ENCODE data around the gene MCC.

The MCC gene

DNA sequence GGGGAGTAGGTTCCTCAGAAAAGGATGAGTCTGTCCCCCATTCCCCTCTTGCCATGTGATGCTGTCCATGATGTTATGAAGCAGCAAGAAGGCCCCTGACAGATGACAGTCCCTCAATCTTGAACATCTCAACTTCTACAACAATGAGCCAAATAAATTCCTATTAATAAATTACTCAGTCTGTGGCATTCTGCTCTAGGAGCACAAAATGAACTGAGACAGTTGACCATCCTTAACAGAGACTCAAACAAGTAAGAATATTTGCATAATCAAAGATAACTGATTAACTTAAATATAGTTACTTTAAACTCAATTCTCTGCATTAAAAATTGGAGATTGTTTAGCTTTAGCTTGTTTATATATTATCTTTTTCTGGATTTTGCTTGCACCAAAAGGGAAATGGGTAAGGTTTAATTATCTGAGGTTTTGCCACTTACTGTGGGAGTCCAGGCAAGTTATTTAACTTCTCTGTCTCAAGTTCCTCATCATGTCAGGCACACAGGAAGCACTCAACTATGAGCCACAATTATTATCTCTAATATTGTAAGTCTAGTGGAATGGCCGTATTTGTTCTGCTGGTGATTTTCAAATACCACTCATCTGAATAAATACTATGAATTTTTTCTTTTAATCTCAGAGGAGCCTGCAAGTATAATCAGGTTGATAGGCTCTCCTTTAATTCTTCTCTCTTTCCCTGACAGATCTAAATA, 216.4 kb downstream of the MCC start:
- TF ChIP-seq, protein P1, sequence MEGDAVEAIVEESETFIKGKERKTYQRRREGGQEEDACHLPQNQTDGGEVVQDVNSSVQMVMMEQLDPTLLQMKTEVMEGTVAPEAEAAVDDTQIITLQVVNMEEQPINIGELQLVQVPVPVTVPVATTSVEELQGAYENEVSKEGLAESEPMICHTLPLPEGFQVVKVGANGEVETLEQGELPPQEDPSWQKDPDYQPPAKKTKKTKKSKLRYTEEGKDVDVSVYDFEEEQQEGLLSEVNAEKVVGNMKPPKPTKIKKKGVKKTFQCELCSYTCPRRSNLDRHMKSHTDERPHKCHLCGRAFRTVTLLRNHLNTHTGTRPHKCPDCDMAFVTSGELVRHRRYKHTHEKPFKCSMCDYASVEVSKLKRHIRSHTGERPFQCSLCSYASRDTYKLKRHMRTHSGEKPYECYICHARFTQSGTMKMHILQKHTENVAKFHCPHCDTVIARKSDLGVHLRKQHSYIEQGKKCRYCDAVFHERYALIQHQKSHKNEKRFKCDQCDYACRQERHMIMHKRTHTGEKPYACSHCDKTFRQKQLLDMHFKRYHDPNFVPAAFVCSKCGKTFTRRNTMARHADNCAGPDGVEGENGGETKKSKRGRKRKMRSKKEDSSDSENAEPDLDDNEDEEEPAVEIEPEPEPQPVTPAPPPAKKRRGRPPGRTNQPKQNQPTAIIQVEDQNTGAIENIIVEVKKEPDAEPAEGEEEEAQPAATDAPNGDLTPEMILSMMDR (IDR thresholded peaks at IDR 0.05; ENCODE audit: borderline replicate concordance, insufficient read depth, low read depth, low read length) = no peak

GRCh38 chr5:113271015-113271414, 217.2 kb downstream of the MCC start:
- H3K4me3 ChIP-seq (ENCODE audit: low read depth, low read length) = no peak overlapping the region
- TF ChIP-seq, protein P1 (IDR thresholded peaks at IDR 0.05; ENCODE audit: borderline replicate concordance, insufficient read depth, low read depth, low read length) = no peak

More for the DNA sequence above, 216.4 kb downstream of the MCC start:
- H3K4me3 ChIP-seq (ENCODE audit: low read depth, low read length) = no peak overlapping the region

DNA sequence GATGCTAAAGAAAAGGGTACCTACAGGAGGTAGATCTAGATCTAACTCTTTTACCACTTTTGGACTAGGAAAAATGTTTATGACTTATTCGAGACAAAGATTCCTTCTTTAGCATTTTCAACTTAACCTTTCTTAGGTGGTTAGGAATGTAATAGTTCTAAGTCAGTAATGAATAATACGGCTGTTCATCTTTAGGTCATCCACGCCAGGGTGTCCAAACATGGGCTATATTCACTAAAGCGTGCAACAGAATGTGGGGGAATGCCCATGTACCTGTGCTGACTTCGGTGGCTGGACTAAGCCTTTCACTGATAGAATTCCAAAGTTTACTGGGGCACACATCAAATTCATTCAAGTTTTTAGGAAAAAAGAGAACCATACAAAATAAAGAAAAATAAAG, 218.2 kb downstream of the MCC start:
- TF ChIP-seq, protein P1 (IDR thresholded peaks at IDR 0.05; ENCODE audit: borderline replicate concordance, insufficient read depth, low read depth, low read length) = no peak
- H3K4me3 ChIP-seq (ENCODE audit: low read depth, low read length) = no peak overlapping the region

DNA sequence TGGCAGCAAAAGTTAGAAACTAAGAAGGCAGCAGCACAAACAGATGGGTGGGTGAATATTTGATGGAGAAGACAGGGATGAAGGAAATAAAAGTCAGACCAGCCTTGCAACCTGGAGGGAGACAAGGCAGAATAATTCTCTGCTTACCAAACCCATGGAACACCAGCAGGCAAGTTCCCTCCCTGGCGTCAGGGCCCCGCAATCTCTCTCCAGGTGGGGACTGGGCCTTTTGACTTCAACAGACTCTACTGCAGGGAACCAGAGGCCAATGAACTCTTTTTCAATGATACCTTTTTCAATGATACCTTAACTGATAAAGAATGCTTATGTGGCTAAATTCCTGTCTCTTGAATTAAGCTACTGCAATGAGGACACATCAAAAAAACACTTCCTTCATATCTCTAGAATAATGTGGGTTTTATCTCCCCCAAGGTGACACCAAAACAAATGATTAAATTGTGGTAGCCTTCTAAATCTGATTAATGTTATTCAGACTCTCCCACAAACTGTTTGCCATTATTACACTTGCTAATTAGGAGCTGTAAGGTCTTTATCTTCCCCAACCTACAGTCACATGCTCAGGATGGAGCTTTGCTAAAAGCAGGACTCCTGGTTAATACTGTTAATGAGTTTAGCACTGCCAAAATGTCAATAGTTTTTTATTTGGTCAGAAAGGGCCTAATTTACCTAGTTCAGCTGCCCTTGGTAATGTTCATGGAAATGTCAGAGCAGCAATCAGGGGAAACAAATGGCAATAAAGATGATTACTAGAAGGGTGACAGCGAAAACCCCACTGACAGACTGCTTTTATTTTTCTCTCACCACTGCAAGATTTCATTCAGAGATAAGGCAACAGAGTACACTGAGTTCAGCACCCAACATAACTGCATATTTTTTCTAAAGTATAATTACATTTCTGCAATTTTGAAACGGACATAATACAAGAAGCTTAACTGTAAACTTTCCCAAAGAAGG, 218.9 kb downstream of the MCC start:
- H3K4me3 ChIP-seq (ENCODE audit: low read depth, low read length) = no peak overlapping the region
- TF ChIP-seq, protein P1 (IDR thresholded peaks at IDR 0.05; ENCODE audit: borderline replicate concordance, insufficient read depth, low read depth, low read length) = no peak

DNA sequence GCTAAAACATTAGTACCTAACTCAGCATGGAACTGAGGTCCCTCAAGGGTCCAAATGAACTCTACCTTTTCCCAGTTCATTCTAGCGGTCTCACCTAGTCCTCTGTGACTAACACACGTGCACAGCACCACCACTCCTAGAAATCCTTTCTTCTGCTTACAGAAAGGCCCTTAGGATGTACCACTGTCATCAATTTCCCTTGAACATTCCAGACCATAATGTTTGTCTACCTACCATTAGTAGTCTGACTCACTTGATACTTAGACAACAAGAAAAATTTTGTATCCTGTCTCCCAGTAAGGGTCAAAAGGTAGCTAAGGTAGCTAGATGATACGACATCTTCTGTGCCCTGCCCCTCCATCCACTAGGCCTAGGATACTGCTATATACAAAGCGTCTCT, 220.0 kb downstream of the MCC start:
- TF ChIP-seq, protein P1 (IDR thresholded peaks at IDR 0.05; ENCODE audit: borderline replicate concordance, insufficient read depth, low read depth, low read length) = no peak
- no peak overlapping the region for H3K4me3 ChIP-seq (ENCODE audit: low read depth, low read length)

DNA sequence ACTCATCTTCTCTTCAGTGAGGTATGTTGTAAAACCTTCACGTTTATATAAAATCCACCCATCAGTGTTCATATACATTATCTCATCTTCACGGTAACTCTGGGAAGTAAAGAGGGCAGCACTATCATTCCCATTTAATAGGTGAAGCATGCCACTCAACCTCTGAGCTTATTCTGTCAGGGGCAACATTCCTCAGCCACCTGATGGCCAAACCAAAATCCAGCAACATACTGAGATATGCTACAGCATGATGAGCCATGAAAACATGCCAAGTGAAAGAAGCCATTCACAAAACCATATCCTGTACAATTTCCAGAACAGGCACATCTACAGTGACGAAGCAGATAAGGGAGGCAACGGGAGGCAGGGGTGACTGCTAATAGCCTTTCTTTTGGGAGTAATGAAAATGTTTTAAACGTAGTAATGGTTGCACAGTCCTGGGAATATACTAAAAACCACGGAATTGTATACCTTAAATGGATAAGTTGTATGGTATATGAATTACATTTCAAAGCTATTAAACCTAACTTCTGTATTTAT, 220.8 kb downstream of the MCC start:
- no peak overlapping the region for H3K4me3 ChIP-seq (ENCODE audit: low read depth, low read length)
- TF ChIP-seq, protein P1 (IDR thresholded peaks at IDR 0.05; ENCODE audit: borderline replicate concordance, insufficient read depth, low read depth, low read length) = no peak
